ENCODE results near the gene SLC15A4.
"Not testable (repeated sequence)": the region's sequence is repeated elsewhere in the genome, so short reads cannot be mapped to it uniquely, and the experiment has no call there.

SLC15A4 gene

DNA sequence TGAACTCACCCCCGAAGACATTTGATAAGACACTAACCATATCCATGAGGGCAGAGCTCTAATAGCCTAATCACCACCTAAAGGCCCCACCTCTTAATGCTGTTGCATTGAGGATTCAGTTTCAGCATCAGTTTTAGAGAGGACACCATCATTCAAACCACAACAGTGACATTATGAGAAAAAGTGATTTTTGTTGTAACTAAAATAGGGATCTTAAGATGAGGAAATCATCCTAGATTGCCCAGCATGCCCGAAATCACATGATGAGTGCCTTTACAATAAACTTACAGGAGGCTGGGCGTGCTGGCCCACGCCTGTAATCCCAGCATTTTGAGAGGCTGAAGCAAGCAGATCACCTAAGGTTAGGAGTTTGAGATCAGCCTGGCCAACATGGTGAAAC, 19.8 kb upstream of the SLC15A4 start:
- DNase-seq = no peak

DNA sequence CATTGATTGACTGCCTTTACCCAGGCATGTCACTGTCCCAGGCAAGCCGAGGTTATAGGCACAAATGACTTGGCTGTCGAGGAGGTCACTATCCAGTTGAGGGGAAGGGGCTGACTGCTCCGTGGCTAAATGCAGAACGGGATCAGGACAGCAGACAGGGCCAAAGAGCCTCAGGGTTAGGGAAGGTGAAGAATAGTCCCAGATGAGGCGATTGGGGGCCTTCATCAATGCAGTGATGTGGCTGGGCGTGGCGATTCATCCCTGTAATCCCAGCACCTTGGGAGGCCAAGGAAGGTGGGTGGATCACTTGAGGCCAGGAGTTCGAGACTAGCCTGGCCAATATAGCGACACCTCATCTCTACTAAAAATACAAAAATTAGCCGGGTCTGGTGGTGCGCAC, 18.8 kb upstream of the SLC15A4 start:
- DNase-seq = no peak

DNA sequence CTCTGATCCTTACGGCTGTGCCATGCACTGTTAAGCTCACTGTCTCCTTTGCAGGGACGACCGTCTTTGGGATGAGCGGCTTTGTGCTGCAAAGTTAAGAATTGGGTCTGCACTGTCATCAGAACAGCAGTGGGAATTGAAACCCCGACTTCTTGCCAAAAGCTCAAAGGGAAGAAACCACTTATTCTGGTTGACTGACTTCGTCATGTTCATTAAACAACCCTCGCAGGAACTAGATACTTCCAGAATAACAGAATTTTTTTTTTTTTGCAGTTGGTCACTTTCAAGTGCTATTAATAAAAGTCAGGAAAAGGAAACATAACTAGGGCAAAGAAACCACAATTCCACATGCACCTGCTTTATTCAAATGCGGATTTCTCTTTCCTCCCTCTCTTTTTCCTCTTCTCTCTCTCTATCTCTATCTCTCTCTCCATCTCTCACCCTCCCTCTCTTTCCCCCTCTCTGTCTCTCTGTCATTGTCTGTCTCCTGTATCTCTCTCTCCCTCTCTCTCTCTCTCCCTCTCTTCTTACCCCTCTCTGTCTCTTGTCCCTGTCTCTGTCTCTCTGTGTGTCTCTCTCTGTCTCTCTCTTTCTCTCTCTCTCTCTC, 17.2 kb upstream of the SLC15A4 start:
- no peak for DNase-seq

DNA sequence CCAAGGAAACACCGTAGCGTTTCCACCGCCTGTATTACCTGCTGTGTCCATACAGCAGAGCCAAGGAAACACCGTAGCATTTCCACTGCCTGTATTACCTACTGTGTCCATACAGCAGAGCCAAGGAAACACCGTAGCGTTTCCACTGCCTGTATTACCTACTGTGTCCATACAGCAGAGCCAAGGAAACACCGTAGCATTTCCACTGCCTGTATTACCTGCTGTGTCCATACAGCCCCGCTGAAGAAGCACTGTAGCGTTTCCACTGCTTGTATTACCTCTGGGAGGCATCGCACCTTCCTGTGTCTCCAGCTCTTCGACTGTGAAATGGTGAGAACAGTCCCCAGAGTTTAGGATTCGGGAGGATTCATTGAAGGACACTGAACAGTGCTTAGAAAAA, 16.1 kb upstream of the SLC15A4 start:
- DNase-seq = not testable (repeated sequence)

DNA sequence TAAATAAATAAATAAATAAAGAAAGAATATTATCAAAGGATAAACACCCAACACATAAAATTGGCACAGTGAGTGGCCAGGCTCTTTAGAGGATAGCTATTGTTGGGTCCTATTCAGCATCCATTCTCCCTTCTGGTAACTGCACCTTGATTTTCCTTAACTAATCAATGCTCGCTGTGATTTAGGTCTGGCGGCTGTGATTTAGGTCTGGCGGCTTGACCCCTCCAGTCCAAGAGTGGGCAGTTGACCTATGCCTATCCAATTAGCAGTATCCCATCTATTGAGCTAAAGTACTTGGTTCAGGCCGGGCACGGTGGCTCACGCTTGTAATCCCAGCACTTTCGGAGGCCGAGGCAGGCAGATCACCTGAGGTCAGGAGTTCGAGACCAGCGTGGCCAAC, 9.7 kb upstream of the SLC15A4 start:
- no peak for DNase-seq

DNA sequence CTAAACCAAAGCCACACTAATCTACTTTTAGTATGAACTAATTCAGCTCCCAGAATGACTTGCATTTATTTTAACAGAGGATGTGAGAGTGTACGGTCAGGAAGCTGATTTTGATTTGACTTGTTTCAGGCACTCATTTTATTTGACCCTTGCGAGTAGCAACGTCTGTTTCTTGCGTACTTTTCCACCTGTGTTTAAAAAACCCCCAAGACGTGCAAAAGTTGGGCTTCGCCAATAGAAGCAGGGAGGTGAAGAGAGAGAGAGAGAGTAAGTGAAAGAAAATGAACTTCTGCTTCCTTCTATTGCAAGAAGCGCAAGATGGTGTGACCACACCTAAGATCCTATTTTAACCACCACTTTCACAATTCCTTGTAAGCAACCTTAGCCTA, 6.7 kb upstream of the SLC15A4 start:
- no peak for DNase-seq

DNA sequence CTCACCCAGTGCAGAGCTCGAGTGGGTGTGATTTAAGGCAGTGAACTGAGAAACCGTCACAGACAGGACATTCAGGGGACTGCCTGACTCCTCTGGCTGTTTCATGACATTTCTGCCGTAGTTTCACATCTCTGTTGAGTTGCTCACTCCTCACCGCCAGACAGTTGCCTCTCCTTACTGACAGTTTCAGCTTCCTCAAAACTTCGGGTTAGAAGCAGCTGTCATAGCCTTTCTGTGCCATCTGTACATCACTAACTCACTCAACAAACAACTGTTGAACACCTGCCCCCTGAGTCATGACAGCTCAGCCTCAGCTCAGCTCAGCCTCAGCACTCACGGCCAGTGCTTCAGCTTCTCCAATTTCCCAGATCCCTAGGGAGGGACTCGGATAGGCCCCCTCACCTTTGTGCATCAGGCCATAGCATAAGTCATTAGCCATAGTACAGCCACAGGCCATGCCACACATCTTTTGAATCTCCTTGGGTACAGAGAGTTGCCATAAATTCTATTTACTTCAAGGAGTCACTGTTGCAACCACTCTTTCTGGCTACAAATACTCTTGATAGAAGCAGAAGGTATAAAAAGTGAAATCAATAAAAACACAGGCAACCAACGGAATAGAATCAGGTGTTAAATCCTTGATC, 6.2 kb upstream of the SLC15A4 start:
- DNase-seq = no peak

DNA sequence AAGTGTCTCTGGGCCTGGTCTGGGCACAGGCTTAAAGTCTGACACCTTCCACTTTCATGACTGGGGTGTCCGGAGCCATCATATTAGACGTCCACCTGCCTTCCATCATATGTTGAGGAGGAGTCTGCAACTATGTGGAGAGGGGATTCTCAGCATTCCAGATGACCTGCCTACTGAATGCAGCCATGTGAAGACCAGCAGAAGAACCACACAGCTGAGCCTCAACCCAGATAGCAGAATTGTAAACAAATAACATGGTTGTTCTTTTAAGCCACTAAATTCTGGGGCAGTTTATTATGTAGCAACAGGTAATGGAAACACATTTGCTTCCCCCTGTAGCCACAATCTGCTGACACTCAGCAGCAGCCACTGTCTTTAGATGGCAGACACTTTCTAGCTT, 4.0 kb upstream of the SLC15A4 start:
- DNase-seq = no peak

DNA sequence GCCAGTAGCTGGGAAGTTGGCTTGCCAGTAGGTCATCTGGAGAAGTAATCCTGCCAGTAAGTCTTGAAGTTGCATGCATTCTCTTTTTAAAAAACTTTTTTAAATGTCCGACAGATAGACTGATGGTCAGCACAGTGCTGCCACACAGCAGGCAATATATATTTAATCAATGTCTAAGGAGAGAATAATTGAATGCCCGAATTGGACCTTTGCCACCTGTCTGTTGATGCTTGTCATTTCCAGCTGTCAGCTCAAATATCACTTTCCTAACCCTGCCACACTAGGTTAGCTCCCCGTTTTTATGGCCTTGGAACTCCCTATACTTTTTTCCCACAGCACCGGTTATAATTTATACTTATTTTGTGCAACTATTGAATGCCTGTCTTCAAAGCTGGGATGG, 2.1 kb upstream of the SLC15A4 start:
- no peak for DNase-seq

DNA sequence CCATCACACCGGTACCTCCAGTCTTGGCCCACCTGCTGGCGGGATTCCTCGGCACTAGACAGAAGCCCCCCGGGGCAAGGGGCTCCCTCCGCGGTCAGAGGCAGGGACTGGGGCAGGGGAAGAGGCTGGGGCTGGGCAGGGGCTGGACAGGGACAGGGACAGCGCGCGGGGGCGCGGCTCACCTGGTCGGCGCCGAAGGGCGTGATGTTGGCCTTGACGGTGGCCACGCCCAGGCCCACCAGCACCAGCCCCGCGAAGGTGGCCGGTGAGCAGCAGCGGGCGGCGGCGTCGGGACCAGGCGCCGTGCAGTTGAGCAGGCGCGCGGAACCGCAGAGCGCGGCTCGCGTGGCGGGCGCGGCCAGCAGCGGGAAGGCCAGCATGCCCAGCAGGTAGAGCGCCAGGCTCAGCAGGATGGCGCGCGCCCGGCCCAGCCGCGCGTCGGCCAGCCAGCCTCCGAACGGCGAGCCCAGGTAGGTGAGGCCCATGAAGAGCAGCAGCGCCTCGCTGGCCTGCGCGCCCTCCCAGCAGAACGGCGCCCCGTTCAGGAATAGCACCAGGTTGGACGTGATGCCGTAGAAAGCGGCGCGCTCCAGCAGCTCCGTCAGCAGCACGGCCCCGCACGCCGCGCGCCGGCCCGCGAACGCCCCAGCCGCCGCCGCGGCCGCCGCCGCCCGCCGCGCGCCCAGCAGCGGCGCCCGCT, 392 bp downstream of the SLC15A4 start:
- no peak for DNase-seq

DNA sequence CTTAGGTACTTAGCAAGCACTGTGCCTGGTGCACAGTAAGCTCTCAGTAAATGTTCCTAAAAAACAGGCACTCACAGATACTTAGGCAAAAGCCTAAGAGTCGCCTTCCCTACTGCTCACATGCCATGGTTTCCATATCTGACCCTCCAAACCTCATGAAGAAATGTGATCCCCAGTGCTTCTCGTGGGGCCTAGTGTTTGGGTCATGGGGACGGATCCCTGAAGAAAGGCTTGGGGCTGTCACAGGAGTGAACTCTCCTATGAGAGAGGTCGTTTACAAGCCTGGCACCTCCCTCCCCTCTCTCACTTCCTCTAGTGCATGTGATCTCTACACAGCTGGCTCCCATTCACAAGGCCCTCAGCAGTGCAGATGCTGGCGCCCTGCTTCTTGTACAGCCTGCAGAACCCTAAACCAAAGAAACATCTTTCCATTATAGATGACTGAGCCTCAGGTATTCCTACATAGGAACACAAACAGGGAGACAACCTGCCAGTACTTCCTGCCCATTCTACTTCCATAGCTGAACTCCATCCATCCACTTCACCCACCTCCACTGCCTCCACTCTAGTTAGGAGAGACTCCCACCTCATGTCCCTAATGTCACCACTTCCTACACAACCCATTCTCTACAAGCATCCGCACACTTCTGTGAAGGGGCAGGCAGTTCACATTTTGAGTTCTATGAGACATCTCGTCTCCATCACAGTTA, 2.9 kb downstream of the SLC15A4 start:
- no peak for DNase-seq

DNA sequence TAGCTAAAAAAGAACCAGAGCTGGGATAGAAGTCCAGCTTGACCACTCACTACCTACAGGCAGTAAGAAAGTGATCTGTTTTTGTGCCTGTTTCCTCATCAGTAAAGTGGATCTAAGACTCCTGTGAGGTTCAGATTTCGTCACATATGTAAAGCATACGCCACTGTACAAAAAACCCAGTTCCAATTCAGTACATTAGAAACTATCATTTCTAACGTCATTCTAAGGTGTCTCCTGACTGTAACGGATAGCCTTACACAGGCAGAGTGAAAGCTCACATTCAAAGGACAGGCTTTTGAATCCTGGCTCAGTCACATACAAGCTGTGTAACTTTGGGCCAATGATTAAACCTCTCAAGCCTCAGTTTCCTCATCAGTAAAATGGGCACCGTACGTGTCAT, 3.5 kb downstream of the SLC15A4 start:
- DNase-seq = no peak

DNA sequence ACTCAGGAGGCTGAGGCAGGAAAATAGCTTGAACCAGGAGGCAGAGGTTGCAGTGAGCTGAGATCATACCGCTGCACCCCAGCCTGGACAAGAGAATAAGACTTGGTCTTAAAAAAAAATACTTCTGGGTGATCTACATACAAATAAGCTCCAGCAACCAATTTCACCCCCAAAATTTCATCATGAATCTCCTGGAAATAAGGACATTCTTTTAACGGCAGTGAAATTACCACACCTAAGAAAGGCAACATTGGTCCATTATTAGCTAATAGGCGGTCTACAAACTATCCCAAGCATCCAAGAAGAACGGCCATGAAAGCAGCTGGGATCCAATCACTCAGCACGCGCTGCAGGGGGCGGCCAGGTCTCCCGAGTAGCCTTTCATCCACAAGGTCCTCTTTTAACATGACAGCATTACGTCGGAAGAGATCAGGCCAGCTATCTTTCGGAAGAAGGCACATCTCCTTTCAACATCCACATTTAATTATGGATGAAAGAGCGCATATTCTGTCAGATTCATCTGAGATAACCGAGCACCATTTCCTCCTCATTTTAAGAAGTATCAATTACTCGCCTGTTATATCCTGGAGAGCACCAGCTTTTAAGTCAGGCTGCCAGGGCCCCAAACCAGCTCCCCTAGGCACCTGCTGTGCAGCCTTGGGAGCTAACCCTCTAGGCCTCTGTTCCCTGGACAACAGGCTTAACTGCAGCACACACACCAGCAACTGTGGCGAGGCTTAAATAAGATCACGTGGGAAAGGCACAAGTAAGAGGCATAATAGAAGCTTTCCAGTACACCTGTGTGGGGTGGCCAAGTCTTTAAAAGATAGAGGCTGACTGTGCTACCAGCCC, 4.2 kb downstream of the SLC15A4 start:
- DNase-seq = no peak

DNA sequence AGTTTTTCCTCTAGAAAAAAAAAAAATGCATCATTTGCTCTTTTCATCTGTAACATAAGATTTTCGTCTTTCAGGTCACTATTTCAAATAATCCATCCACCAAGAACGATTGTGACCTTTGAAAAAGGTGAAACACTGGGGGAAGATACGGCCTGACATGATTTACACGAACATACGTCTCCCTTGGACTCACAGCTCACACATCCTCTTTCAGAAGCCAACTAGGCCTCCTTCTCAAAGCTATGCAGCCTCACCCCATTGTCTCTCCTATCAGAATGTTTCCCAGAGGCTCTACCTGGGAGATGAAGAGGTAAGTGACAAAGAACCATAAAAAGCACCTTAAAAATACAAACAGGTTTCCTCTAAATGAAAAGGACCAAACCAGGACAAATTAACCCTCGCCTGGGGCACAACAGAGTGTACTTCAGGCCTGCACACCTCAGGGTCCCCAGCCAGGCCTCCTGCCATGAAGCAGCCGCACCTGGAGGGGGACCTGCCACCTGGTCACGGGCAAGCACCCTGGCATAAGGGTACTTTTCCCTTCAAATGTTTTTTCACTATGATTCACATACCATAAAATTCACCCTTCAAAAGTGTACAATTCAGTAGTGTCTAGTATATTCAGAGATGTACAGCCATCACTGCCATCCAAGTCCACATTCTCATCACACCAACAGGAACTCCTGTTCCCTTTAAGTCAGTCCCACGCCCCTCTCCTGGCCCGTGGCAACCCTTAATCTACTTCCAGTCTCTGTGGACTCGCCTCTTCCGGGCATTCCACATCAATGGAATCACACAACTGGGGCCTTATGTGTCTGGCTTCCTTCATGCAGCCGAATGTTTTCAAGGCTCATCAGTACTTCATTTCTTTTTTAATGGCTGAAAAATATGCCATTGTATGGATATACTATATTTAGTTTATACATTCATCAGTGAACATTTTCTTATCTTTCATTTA, 5.4 kb downstream of the SLC15A4 start:
- DNase-seq = no peak

DNA sequence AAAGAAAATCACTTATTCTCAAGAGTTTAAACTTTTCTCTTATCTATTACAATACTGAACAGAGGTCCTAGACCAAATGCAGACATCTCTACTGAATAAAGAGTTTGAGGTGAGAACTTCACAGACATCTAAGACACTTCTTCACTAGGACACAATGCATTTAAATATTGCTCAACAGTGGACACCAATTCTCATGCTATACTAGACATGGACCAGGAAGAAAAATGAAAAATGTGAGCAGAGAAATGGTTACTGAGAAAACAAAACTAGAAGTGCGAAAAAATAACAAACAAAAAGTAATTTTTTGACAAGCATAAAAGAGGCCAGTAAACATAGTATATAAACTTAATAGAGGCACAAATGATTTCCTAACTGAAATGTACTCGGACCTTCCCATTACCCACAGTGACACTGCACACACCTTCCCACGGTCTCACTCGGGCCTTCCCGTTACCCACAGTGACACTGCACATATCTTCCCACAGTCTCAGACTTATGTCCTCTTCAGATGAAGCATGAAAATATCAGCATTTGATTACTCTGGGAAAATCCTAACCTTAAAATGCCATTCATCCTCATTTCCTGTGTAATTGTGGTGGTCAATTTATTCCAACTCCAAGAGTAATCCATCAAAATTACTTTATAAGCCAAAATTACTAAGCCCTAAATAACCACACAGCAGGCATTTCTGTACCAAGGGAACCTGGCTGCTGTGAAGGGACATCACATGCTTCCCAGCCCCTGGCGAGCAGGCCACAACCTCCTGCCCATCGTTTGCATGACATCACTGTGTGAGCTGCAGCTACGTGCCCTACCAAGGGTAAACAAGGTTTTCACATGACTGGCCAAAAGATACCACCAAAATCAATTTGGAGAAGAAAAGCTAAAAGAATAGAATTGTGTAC, 6.4 kb downstream of the SLC15A4 start:
- peak; percentile 26 for DNase-seq

DNA sequence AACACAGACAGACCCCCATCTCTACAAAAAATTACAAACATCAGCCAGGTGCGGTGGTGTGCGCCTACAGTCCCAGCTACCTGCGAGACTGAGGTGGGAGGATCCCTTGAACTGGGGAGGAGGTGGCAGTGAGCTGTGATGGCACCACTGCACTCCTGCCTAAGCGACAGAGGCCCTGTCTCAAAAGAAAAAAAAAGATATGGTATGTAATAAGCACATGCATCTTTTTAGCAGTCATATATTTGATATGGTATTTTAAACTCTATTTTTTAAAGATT, 7.2 kb downstream of the SLC15A4 start:
- DNase-seq = no peak

DNA sequence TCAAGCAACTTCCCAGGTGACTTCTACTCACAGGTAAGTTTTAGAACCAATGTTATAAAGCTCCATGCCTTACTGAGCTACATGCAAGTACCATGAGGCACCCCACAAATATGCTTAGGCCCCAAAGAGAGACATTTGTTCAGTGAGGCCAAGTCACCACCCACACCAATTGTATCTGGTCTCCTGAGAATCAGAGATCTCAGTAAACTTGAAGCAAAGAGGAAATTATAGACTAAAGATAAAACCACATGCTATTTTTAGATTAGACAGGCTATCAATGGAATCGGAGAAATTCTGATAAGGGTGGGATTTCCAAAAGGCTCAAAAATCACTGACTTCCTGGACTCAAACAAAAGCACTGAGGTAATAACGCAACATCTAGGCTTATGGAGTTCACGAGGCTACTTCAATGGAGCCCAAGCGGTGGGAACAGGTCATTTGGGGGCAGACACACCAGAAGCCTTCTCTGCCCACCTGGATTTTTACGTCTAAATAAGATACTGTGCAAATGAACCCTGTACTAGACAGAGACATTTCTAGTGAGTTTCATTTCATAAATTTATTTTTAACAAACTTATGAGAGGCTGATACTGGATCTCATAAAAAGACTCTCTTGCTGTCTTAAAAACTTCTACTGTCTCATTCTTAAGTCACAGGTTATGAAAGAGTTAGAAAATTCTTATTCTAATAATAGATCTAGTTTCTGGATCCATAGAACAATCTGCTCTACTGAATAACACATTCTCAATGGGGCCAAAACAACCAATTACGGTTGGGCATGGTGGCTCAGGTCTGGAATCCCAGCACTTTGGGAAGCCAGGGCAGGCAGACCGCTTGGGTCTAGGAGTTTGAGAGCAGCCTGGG, 7.7 kb downstream of the SLC15A4 start:
- no peak for DNase-seq

DNA sequence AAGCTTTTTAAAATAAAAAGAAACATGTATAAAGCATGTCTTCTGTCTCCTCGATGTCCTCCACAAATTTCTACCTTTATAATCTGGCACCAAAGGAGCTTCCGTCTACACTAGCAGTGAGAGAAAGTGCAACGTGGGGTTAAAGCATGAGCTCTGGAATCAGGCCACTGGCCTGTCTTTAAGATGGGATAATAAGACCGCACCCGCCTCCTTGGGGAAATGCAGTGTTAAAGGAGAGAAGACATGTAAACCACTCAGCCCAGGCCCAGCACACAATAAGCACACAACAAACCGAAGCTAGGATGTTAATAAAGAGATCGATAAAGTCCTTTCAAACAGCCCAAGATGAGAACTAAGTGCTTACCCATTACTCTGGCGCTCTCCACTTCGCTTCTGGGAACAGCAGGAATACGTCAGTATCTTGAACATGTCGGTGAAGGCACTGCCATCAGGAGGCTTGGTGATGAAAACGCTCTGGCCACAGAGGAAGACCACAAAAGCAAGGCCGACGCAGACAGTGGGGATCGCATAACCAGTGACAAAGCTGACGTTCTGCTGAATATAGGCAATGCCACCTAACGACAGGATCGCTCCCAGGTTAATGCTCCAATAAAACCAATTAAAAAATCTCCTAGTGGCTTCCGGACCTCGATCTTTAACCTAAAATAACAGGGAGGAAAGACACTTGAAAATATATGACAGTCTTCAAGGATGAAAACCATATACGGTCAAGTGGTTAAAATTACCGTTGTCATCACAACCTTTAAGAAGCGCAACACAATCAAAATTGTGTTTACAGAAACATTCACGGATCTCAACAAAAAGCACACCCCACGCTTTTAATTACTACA, 9.1 kb downstream of the SLC15A4 start:
- DNase-seq = no peak

DNA sequence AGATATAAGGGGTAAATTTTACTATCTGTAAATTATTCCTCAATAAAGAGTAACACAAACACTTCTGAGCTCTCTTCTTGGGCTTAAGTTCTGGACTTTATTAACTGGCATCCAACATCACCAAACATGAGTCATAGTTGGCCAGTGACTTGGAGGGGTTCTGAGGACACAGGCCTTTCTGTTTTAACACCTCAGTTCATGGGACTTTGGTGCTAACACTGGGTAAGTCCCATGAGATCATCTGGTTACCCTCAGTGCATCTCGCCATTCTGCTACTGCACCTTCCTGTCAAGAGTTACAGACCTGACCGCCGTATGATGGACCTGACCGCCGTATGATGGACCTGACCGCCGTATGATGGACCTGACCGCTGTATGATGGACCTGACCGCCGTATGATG, 9.9 kb downstream of the SLC15A4 start:
- DNase-seq = no peak

All from activated gamma-delta T cell (primary cell).